HEK293T (cell line): ENCODE measurements around the gene E4F1.

Experiments used
- ELF4 ChIP-seq: fragments of 450-650 bp; IDR thresholded peaks from 2 replicates; pipeline ENCODE4 v1.6.1; 2017; ENCODE audit warnings: antibody characterized with exemption
- FOXA1 ChIP-seq: fragments of 450-650 bp; IDR thresholded peaks from 2 replicates; pipeline ENCODE4 v1.6.1; 2016; ENCODE audit warnings: mild to moderate bottlenecking
- FOXK2 ChIP-seq: fragments of 450-650 bp; IDR thresholded peaks from 2 replicates; pipeline ENCODE4 v1.6.1; 2016; ENCODE audit warnings: mild to moderate bottlenecking
- HDGF ChIP-seq: fragments of 450-650 bp; IDR thresholded peaks from 2 replicates; pipeline ENCODE4 v1.6.1; 2017; ENCODE audit warnings: antibody characterized with exemption, borderline replicate concordance
- TARDBP ChIP-seq: fragments of 450-650 bp; IDR thresholded peaks from 2 replicates; pipeline ENCODE4 v1.6.1; 2016

GRCh38 chr16:2191446-2191706 lies 32.0 kb upstream of the E4F1 start:
- TF ChIP-seq ELF4: no peak
- no peak for TF ChIP-seq TARDBP
- no peak for TF ChIP-seq FOXA1
- no peak for TF ChIP-seq FOXK2
- no peak for TF ChIP-seq HDGF
